ENCODE measurements around the gene CP.

Gene CP

DNA sequence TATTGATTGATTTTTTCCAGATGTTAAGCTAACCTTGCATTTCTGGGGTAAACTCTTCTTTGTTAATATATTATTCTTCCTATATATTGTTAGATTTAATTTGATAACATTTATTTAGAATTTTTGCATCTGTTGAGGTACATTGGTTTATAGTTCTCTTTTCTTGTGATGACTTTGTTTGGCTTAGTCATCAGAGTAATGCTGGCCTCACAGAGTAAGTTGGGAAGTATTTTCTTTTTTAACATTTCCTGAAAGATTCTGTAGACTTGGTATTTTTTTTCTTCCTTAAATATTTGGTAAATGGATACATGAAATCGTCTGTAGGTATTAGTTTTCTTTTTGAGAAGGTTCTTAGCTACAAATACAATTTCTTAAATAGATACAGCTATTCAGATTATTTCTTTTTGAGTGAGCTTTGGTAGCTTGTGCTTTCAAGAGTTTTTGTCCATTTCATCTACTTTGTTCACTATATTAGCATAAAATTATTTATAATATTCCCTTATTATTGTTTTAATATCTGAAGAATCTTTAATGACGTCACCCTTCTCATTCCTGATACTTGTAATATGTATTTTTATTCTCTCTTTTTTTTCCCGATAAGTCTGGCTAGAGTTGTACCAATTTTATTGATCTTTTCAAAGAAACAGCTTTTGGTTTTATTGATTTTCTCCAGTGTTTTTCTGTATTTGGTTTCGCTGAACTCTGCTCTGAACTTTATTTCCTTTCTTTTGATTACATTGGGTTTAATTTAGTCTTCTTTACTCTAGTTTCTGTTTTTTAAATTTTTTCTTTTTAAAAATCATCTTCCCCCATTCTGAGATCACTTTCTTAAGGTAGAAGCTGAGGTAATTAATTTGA lies 98.7 kb downstream of the CP start:
- no peak overlapping the region for H3K27ac ChIP-seq (ENCODE audit: low read length)
- no peaks in the 10 kb centered on the region for H3K9me3 ChIP-seq (ENCODE audit: control insufficient read depth in 2 of 2, low read length in 2 of 2)
- no peaks in the 10 kb centered on the region for H3K4me1 ChIP-seq (ENCODE audit: control insufficient read depth, insufficient read depth, low read length)
- H3K4me3 ChIP-seq (ENCODE audit: low read length in 2 of 2), result no peak overlapping the region
- H3K27me3 ChIP-seq (ENCODE audit: control insufficient read depth in 1 of 2, insufficient read depth in 2 of 2, low read length in 2 of 2), result no peaks in the 10 kb centered on the region
- H3K36me3 ChIP-seq (ENCODE audit: control insufficient read depth in 2 of 2, insufficient read depth in 2 of 2, low read length in 2 of 2), result no peaks in the 10 kb centered on the region
- no peak overlapping the region for H3K9ac ChIP-seq (ENCODE audit: low read length in 2 of 2)

Measured in stomach smooth muscle (tissue), 2 donors.